Activated naive CD4-positive, alpha-beta T cell treated with anti-CD3 and anti-CD28 coated beads, Interleukin-2, amount 50 U/mL, for 24 hours (primary cell): Measurements from ENCODE around the gene RBPMS2.

Experiments used
- H3K27ac Mint-ChIP-seq: one replicate; pipeline ENCODE4 v1.8.0; 2021; ENCODE audit warnings: mild to moderate bottlenecking, mixed read lengths
- H3K27me3 Mint-ChIP-seq: one replicate; pipeline ENCODE4 v1.8.0; 2021; ENCODE audit warnings: mixed read lengths
- H3K36me3 Mint-ChIP-seq: one replicate; pipeline ENCODE4 v1.8.0; 2021; ENCODE audit warnings: mixed read lengths
- H3K4me1 Mint-ChIP-seq: one replicate; pipeline ENCODE4 v1.8.0; 2021; ENCODE audit warnings: mixed read lengths
- H3K4me3 Mint-ChIP-seq: one replicate; pipeline ENCODE4 v1.8.0; 2021; ENCODE audit warnings: mild to moderate bottlenecking, mixed read lengths
- H3K9me3 Mint-ChIP-seq: one replicate; pipeline ENCODE4 v1.8.0; 2021; ENCODE audit warnings: mixed read lengths

RBPMS2 gene

DNA sequence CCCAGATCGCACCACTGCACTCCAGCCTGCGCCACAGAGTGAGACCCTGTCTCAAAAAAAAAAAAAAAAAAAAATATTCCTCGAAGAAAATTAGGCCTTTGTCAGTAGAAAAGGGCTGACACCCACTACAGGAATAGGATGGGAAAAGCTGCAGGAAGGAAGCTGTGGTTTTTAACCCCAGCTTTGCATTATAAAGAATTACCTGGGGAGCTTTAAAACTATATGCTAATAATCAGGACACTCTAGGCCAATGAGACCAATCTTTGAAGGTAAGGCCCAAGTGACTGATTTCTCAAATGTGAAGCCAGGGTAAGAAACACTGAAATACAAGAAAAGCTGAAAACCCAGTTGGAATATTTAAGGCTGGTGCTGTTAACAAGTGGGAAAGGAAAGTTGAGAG lies 74.3 kb downstream of the RBPMS2 start:
- Mint-ChIP-seq H3K36me3 (peaks cover 2% of the 10 kb centered on the region), H3K27ac (no peak overlapping the region), H3K4me3 (peak overlapping the region; percentile 82), H3K9me3 (no peaks in the 10 kb centered on the region), H3K4me1 (peaks cover 64% of the 10 kb centered on the region), H3K27me3 (no peaks in the 10 kb centered on the region)

DNA sequence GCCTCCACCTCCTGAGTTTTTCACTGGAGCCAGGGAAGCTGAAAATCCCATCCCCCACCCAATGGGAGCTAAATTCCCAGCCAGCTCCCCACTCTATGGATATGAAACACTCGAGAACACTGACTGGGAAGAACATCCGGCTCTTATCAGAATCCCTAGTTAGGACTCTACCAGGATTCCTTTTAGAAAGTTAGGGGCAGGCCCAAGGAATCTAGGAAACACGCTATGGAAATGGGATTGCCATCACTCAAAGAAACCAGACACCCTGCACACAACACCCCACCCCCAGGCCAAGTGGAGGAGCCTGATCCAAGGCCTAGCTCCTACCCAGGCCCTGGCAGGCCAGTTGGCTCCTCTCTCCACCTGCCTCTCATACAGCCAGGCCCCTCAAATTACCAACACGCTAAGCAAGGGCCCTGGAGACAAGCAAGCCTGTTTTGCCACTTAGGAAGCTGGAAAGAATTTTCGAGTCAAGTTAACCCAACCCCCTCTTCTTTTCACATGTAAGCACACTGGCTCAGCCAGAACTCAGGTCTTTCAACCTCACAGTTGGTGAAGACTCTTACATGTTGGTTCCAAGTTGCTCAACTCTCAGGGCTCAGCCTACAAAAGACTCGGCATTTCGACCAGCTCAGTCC lies 75.5 kb downstream of the RBPMS2 start:
- Mint-ChIP-seq H3K27ac (peak overlapping the region; percentile 83), H3K9me3 (no peaks in the 10 kb centered on the region), H3K4me1 (peaks cover 72% of the 10 kb centered on the region), H3K36me3 (peaks cover 2% of the 10 kb centered on the region), H3K27me3 (no peaks in the 10 kb centered on the region), H3K4me3 (no peak overlapping the region)

DNA sequence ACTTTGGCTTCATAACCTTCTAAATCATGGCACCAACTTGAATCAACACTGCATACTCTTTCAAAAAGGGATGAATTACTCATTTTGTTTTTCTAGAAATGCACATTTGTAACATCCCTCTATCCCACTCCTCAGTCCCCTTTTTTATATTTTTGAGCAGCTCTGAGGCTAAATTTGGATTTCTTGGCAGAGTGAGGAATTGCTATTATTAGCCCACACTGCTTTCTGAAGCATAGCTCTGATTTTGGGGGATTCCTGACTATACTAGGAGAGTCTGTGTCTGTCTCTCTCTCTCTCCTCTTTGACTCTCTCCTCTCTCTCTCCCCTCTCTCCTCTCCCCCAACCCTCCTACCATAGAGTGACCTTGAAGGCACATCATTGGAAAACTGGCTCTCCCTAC lies 76.6 kb downstream of the RBPMS2 start:
- Mint-ChIP-seq H3K9me3 (no peaks in the 10 kb centered on the region), H3K36me3 (peaks cover 2% of the 10 kb centered on the region), H3K27ac (peak overlapping the region; percentile 47), H3K4me3 (no peak overlapping the region), H3K27me3 (no peaks in the 10 kb centered on the region), H3K4me1 (peaks cover 74% of the 10 kb centered on the region)

DNA sequence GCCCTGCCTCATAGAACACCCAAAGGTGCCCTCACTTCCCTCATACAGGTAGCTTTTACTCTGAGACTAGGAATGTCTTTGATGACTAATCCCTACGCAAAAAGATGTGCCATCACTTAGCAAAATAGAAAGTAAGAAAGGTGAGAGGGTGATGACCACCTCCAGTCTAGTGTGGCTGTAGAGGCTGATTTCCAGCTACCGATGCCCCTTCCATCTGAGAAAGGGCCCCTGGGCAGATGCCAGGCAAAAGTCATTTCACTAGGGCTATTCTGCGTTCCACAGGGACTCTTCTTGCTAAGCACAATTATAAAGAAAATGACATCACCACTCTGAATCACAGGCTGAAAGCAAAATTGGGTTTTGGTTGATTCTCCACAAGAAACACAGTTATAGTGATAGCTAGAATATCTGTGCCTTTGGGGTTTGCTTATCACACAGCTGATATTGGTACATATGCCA lies 77.4 kb downstream of the RBPMS2 start:
- Mint-ChIP-seq H3K27me3 (no peaks in the 10 kb centered on the region), H3K9me3 (no peaks in the 10 kb centered on the region), H3K4me1 (peaks cover 73% of the 10 kb centered on the region), H3K4me3 (no peak overlapping the region), H3K27ac (peak overlapping the region; percentile 33), H3K36me3 (peaks cover 2% of the 10 kb centered on the region)

DNA sequence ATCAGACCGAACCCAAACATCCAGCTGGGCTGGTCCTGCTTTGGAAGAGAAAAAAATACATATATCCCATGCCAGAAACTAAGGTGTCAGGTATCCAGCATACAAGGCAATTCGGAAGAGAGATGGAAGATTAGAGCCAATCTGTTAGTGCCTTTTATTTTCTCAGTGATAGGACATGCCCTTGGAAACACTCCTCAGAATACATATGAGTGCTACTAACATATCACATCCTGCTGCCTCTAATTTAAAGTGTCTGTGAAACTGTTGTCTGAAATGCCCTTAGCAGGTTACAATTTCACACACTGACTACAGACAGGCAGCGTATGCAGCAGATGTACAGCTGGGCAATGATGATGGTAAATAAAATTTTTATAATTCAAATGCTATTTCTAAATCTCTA lies 78.9 kb downstream of the RBPMS2 start:
- Mint-ChIP-seq H3K9me3 (no peaks in the 10 kb centered on the region), H3K27ac (peak overlapping the region; percentile 68), H3K4me3 (no peak overlapping the region), H3K4me1 (peaks cover 66% of the 10 kb centered on the region), H3K36me3 (peaks cover 2% of the 10 kb centered on the region), H3K27me3 (no peaks in the 10 kb centered on the region)

DNA sequence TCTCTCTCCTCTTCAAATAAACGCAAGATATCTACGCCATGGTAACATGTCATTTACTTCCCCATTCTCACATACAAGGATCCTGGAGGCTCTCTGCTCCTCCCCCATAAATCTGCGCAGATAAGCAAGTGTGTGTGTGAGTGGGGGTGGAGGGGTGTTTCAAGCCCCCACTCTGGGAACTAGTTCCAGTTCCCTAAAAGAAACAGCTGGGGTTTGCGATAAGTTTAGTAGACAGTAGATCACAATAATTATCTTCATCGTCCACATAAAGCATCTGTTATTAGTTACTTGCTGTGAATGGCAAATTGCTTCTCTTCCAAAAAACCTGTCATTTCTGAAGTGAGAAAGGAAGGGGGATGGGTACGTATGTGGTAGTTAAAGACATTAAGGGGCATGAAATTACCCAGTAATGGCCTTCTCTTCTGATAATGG lies 79.8 kb downstream of the RBPMS2 start:
- no peaks in the 10 kb centered on the region for H3K9me3 Mint-ChIP-seq
- H3K4me1 Mint-ChIP-seq: peaks cover 61% of the 10 kb centered on the region
- H3K4me3 Mint-ChIP-seq: no peak overlapping the region
- H3K27me3 Mint-ChIP-seq: no peaks in the 10 kb centered on the region
- H3K36me3 Mint-ChIP-seq: peaks cover 5% of the 10 kb centered on the region
- peak overlapping the region; percentile 69 for H3K27ac Mint-ChIP-seq

DNA sequence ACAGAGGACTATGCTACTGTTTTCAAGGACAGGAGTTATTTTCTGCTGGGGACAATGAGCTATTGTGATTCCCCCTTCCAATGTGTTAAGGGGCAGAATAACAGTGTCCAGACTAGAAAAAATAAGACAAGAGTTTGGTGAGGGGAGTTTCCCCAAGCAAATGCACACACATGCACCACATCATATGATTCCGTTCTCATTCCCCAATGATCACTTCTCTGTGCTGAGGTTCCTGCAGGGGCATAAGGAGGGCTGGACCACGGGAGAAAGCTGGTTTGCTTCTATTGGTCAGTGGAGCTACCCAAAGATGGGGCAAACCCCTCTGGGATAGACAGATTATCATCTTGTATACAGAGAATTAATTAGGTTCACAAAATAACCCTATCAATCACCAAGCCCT lies 80.6 kb downstream of the RBPMS2 start:
- H3K4me3 Mint-ChIP-seq: no peak overlapping the region
- no peaks in the 10 kb centered on the region for H3K9me3 Mint-ChIP-seq
- no peaks in the 10 kb centered on the region for H3K27me3 Mint-ChIP-seq
- H3K27ac Mint-ChIP-seq: peak overlapping the region; percentile 41
- peaks cover 3% of the 10 kb centered on the region for H3K36me3 Mint-ChIP-seq
- peaks cover 54% of the 10 kb centered on the region for H3K4me1 Mint-ChIP-seq

DNA sequence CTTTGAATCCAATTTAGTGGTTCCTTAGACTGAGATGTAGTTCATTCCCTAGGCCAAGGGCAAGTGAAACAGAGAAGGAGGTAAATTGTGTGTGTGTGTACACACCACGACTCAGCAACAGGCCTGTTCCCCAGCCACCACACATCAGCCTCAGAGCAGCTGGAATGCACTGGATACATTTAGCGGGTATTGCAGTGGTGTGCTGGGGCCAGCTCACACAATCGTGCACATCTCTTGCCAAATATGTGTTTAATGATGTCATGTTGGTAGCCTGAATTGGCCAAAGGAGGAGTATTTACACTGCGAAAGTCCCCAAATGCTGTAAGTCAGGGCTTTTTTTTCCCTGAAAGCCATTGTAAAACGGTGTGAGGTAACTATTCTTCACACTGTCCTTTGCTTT lies 82.3 kb downstream of the RBPMS2 start:
- H3K27me3 Mint-ChIP-seq: no peaks in the 10 kb centered on the region
- H3K27ac Mint-ChIP-seq: peak overlapping the region; percentile 88
- peaks cover 3% of the 10 kb centered on the region for H3K36me3 Mint-ChIP-seq
- H3K4me1 Mint-ChIP-seq: peaks cover 37% of the 10 kb centered on the region
- no peaks in the 10 kb centered on the region for H3K9me3 Mint-ChIP-seq
- no peak overlapping the region for H3K4me3 Mint-ChIP-seq

DNA sequence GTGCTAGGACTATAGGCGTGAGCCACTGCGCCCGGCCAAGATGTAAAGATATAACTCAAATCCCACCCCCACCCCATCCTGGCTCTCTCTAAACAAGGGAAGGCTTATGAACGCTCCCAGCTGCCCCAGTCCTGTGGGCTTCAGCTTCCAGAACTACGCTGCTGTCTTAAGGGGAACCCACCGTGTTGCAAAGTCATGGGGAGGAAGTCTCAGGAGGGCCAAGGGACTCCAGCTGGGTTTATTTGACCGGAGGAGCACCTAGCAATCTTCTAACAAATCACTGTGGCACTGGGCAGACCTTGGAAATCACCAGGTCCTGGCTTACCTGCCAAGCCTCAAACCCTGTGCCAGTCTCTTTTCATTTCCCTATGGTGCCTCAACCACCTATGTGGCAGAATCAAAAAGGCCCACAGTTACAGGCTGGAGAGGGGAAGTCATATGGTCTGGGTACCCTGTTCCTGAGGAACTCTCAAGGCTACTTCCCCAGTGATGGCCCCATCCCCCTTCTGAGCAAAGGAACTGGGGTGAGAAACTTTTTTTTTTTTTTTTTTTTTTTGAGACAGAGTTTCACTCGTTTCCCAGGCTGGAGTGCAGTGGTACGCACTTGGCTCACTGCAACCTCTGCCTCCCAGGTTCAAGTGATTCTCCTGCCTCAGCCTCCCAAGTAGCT lies 83.4 kb downstream of the RBPMS2 start:
- H3K4me3 Mint-ChIP-seq: no peak overlapping the region
- H3K27me3 Mint-ChIP-seq: no peaks in the 10 kb centered on the region
- H3K9me3 Mint-ChIP-seq: no peaks in the 10 kb centered on the region
- H3K27ac Mint-ChIP-seq: peak overlapping the region; percentile 51
- peaks cover 30% of the 10 kb centered on the region for H3K4me1 Mint-ChIP-seq
- peaks cover 3% of the 10 kb centered on the region for H3K36me3 Mint-ChIP-seq

DNA sequence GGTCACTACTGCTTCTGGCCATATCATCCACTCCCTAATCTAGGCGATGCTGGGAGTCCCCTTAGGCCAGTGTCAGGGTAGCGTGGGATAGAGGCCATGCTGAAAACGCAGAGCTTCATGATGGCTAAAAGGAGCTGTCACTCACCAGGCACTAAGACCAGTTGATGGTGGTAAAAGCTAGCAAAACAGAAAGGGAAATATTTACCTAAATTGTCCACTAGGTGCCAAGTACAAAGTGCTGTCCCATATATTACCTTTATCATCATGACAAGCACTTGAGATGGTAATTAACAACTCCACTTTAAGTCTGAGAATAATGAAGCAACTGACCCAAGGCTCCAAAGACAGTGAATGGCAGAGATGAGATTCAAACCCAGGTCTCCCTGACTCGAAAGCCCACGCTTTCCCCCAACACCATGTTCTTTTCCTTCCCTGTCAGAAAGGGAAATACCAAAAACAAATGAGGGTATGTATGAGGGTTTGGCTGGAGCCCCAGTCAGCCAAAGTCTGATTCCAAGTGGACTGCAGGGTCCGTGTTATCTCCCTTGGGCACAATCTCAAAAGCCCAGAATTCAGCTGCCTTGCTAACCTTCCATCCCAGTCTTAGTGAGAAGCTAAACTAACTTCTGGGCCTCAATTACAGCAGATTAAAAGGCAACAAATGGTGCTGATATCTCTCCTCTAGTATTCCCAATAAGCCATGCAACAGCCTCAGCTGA lies 84.7 kb downstream of the RBPMS2 start:
- Mint-ChIP-seq H3K4me1 (peaks cover 27% of the 10 kb centered on the region), H3K9me3 (no peaks in the 10 kb centered on the region), H3K36me3 (peaks cover 3% of the 10 kb centered on the region), H3K4me3 (no peak overlapping the region), H3K27me3 (no peaks in the 10 kb centered on the region), H3K27ac (peak overlapping the region; percentile 87)

DNA sequence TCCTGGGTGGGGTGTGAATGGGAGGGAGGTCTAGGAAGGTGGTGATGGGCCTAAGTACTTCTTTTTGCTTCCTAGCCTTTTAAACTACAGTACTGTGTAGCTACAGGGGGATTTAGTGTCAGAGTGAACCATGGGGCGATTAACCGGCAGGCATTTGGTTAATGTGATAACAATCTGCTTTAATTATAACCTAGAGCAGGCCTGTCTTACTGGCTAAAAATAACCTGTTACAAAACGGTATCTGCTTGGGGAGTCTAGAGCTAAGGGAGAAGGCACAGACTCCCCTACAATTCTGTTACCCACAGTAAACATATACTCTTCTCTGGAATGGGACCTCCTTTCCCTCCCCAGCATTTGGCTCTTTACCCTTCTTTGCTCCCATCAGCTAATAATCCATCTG lies 85.4 kb downstream of the RBPMS2 start:
- H3K36me3 Mint-ChIP-seq: peaks cover 3% of the 10 kb centered on the region
- peaks cover 21% of the 10 kb centered on the region for H3K4me1 Mint-ChIP-seq
- H3K9me3 Mint-ChIP-seq: no peaks in the 10 kb centered on the region
- no peak overlapping the region for H3K27ac Mint-ChIP-seq
- no peak overlapping the region for H3K4me3 Mint-ChIP-seq
- no peaks in the 10 kb centered on the region for H3K27me3 Mint-ChIP-seq
